H9 (cell line): ENCODE measurements around the gene ZNF629. TPM values are rescaled to one million over a fixed set of nuclear protein-coding genes. Genes with fewer than 3 reads are reported as not detected.

ENCODE experiments used
- DNase-seq: peaks from one replicate; pipeline ENCODE4 v3.0.0-alpha.2; 2017
- H2AFZ ChIP-seq: one replicate; pipeline ENCODE4 v1.6.1; 2013; ENCODE audit warnings: mild to moderate bottlenecking, low read length, control low read depth, moderate library complexity
- H2AK5ac ChIP-seq: 2 replicates; pipeline ENCODE4 v1.6.1; 2013; ENCODE audit warnings: low read length, control low read depth, mixed read lengths; ENCODE audit not compliant: insufficient read length
- H2BK120ac ChIP-seq: one replicate; pipeline ENCODE4 v1.6.1; 2013; ENCODE audit warnings: low read depth, mild to moderate bottlenecking, low read length, control low read depth, inconsistent platforms; ENCODE audit not compliant: poor library complexity, severe bottlenecking
- H2BK12ac ChIP-seq: 2 replicates; pipeline ENCODE4 v1.6.1; 2013; ENCODE audit warnings: low read length, control low read depth, mixed read lengths, low read depth; ENCODE audit not compliant: insufficient read length
- H2BK15ac ChIP-seq: 2 replicates; pipeline ENCODE4 v1.6.1; 2013; ENCODE audit warnings: low read depth, low read length, control low read depth
- H2BK20ac ChIP-seq: one replicate; pipeline ENCODE4 v1.6.1; 2013; ENCODE audit warnings: low read depth, mild to moderate bottlenecking, low read length, control low read depth, inconsistent platforms; ENCODE audit not compliant: poor library complexity, severe bottlenecking
- H2BK5ac ChIP-seq: 2 replicates; pipeline ENCODE4 v1.6.1; 2013; ENCODE audit warnings: low read length, control low read depth, mixed read lengths; ENCODE audit not compliant: insufficient read length
- H3K14ac ChIP-seq: 2 replicates; pipeline ENCODE4 v1.6.1; 2013; ENCODE audit warnings: low read length, control low read depth; ENCODE audit not compliant: insufficient read depth
- H3K18ac ChIP-seq: 2 replicates; pipeline ENCODE4 v1.6.1; 2013; ENCODE audit warnings: low read depth, mild to moderate bottlenecking, mixed read lengths, low read length, control low read depth; ENCODE audit not compliant: insufficient read length
- H3K23ac ChIP-seq: 2 replicates; pipeline ENCODE4 v1.6.1; 2013; ENCODE audit warnings: low read length, control low read depth, mixed read lengths, low read depth; ENCODE audit not compliant: insufficient read length
- H3K23me2 ChIP-seq: 2 replicates; pipeline ENCODE4 v1.6.1; 2013; ENCODE audit warnings: low read depth, mild to moderate bottlenecking, mixed read lengths, low read length, control low read depth; ENCODE audit not compliant: insufficient read length, poor library complexity, severe bottlenecking
- H3K27ac ChIP-seq: 2 replicates; pipeline ENCODE4 v1.5.1; 2013; ENCODE audit warnings: low read length, control low read depth, mixed read lengths, low read depth; ENCODE audit not compliant: insufficient read length
- H3K27me3 ChIP-seq: 2 replicates; pipeline ENCODE4 v1.6.1; 2013; ENCODE audit warnings: low read length, control low read depth, inconsistent platforms; ENCODE audit not compliant: insufficient read depth
- H3K4ac ChIP-seq: 2 replicates; pipeline ENCODE4 v1.6.1; 2013; ENCODE audit warnings: low read depth, mild to moderate bottlenecking, control low read depth, inconsistent platforms, low read length, moderate library complexity
- H3K4me1 ChIP-seq: 2 replicates; pipeline ENCODE4 v1.6.1; 2013; ENCODE audit warnings: low read length, control low read depth, inconsistent platforms; ENCODE audit not compliant: insufficient read depth
- H3K4me2 ChIP-seq: 2 replicates; pipeline ENCODE4 v1.6.1; 2013; ENCODE audit warnings: low read length, control low read depth, mixed read lengths; ENCODE audit not compliant: insufficient read length, insufficient read depth
- H3K56ac ChIP-seq: 2 replicates; pipeline ENCODE4 v1.6.1; 2013; ENCODE audit warnings: low read depth, mild to moderate bottlenecking, mixed read lengths, low read length, control low read depth; ENCODE audit not compliant: insufficient read length
- H3K79me1 ChIP-seq: 2 replicates; pipeline ENCODE4 v1.6.1; 2013; ENCODE audit warnings: low read depth, mild to moderate bottlenecking, moderate library complexity, low read length, control low read depth, inconsistent platforms; ENCODE audit not compliant: insufficient read depth, poor library complexity, severe bottlenecking
- H3K79me2 ChIP-seq: 2 replicates; pipeline ENCODE4 v1.6.1; 2013; ENCODE audit warnings: low read length, control low read depth, inconsistent platforms; ENCODE audit not compliant: insufficient read depth
- H3K9ac ChIP-seq: 2 replicates; pipeline ENCODE4 v1.6.1; 2013; ENCODE audit warnings: low read length, control low read depth, mixed read lengths; ENCODE audit not compliant: insufficient read length; ENCODE audit errors: extremely low read depth
- H3K9me3 ChIP-seq: one replicate; pipeline ENCODE4 v1.6.1; 2013; ENCODE audit warnings: low read depth, low read length, inconsistent platforms; ENCODE audit not compliant: control insufficient read depth
- H3T11ph ChIP-seq: one replicate; pipeline ENCODE4 v1.6.1; 2013; ENCODE audit warnings: mild to moderate bottlenecking, low read length, control low read depth, inconsistent platforms
- H4K20me1 ChIP-seq: one replicate; pipeline ENCODE4 v1.6.1; 2013; ENCODE audit not compliant: control insufficient read depth, insufficient read length, insufficient read depth
- H4K5ac ChIP-seq: 2 replicates; pipeline ENCODE4 v1.6.1; 2013; ENCODE audit warnings: low read depth, mild to moderate bottlenecking, mixed read lengths, low read length, control low read depth; ENCODE audit not compliant: insufficient read length
- H4K8ac ChIP-seq: replicated peaks from 2 replicates; pipeline ENCODE4 v1.6.1; 2013; ENCODE audit warnings: low read length, control low read depth, mixed read lengths, low read depth; ENCODE audit not compliant: insufficient read length
- H4K91ac ChIP-seq: 2 replicates; pipeline ENCODE4 v1.6.1; 2013; ENCODE audit warnings: low read depth, mild to moderate bottlenecking, moderate library complexity, mixed read lengths, low read length, control low read depth; ENCODE audit not compliant: insufficient read length
- H3K27ac Mint-ChIP-seq, 3 experiments: 2 replicates in 2 of 3; 3 replicates in 1 of 3; pipeline ENCODE4 v1.8.0; 2020 to 2021; ENCODE audit warnings: mixed read lengths in 3 of 3, mild to moderate bottlenecking in 1 of 3, moderate library complexity in 1 of 3
- H3K27me3 Mint-ChIP-seq: 2 replicates; pipeline ENCODE4 v1.8.0; 2021; ENCODE audit warnings: low read depth, mild to moderate bottlenecking, moderate library complexity, mixed read lengths
- H3K36me3 Mint-ChIP-seq, 3 experiments: 2 replicates in 2 of 3; 3 replicates in 1 of 3; pipeline ENCODE4 v1.8.0; 2020 to 2021; ENCODE audit warnings: low read depth in 3 of 3, mixed read lengths in 3 of 3; ENCODE audit not compliant: insufficient read depth in 1 of 3
- H3K4me1 Mint-ChIP-seq, 2 experiments: 2 replicates each; pipeline ENCODE4 v1.8.0; 2020; ENCODE audit warnings: mixed read lengths in 2 of 2
- H3K4me3 Mint-ChIP-seq, 2 experiments: 2 replicates in 1 of 2; 3 replicates in 1 of 2; pipeline ENCODE4 v1.8.0; 2020 to 2021; ENCODE audit warnings: mild to moderate bottlenecking in 2 of 2, mixed read lengths in 2 of 2, moderate library complexity in 1 of 2
- H3K9me3 Mint-ChIP-seq, 2 experiments: 2 replicates in 1 of 2; 3 replicates in 1 of 2; pipeline ENCODE4 v1.8.0; 2020; ENCODE audit warnings: mild to moderate bottlenecking in 2 of 2, mixed read lengths in 2 of 2, moderate library complexity in 1 of 2
- CTCF ChIP-seq: fragments of 200-600 bp; sonication (generic); conservative IDR thresholded peaks from 3 replicates; pipeline ENCODE4 v1.8.0; 2021; ENCODE audit warnings: antibody characterized with exemption, mild to moderate bottlenecking
- WGBS: extraction: QIAGEN DNeasy Blood & Tissue Kit; methylation state at CpG from one replicate; pipeline ENCODE4 v1.1.7; 2013; ENCODE audit warnings: missing lambda C conversion rate, low lambda C conversion rate, mixed read lengths; ENCODE audit not compliant: insufficient read length; ENCODE audit errors: extremely low coverage; 5-methylcytosine and 5-hydroxymethylcytosine counted together
- total RNA-seq: library from RNA; stranded (reverse); gene quantifications from 2 replicates; pipeline ENCODE4 v1.2.1, GENCODE V29; 2021

ZNF629 gene
- total RNA-seq, 1 experiment from 2014 or later = 20.0 TPM

- Histone ChIP-seq H4K20me1 (peaks cover 3% of the 10 kb centered on the region), H3K9me3 (no peaks in the 10 kb centered on the region), H2BK5ac (no peak overlapping the region), H2AFZ (no peak overlapping the region), H3K79me2 (peaks cover 3% of the 10 kb centered on the region; the same call in 1 of the 2 replicates), H3K9ac (peak overlapping the region; percentile 75), H3K27me3 (no peaks in the 10 kb centered on the region), H3K4me1 (no peaks in the 10 kb centered on the region), H3K27ac (no peak overlapping the region), H3K23me2 (peaks cover 12% of the 10 kb centered on the region), H2BK20ac (no peak overlapping the region), H2BK120ac (no peak overlapping the region), H3T11ph (no peak overlapping the region), H4K91ac (no peak overlapping the region), H3K14ac (no peak overlapping the region), H3K79me1 (peaks cover 5% of the 10 kb centered on the region), H3K4me2 (peak overlapping the region; percentile 69), H2AK5ac (no peak overlapping the region), H4K5ac (no peak overlapping the region), H4K8ac (no peak overlapping the region), H3K56ac (no peak overlapping the region), H2BK15ac (no peak overlapping the region), H3K4ac (no peak overlapping the region), H3K18ac (no peak overlapping the region), H3K23ac (no peak overlapping the region), H2BK12ac (no peak overlapping the region)
- Mint-ChIP-seq H3K36me3 (peaks cover 14 to 35% (median 20%) of the 10 kb centered on the region in 3 experiments; a peak in 6 of 7 replicates), H3K27me3 (peaks cover 6% of the 10 kb centered on the region), H3K4me1 (peaks cover 12 to 18% of the 10 kb centered on the region in 2 experiments), H3K27ac (peak overlapping the region; percentile 32 to 76 (median 39); a peak in 3 of 7 replicates), H3K9me3 (no peaks in the 10 kb centered on the region), H3K4me3 (peak overlapping the region; percentile 85 to 91)
- no peak for TF ChIP-seq CTCF
- DNase-seq = no peak
- WGBS = no CpG with 5 or more reads among the region's 57 CpGs
Observed at GRCh38 chr16:30786115-30786935, 680 bp downstream of the ZNF629 start.
